ENCODE results near the gene PTPN4. TPM values are rescaled to one million over a fixed set of nuclear protein-coding genes. Genes with fewer than 3 reads are reported as not detected.

Gene PTPN4
- total and polyA plus RNA-seq, 10 of the 15 experiments (the other 5 are each of a cell fraction or from before 2014, with no cell fraction given): 5.0 to 29.7 (median 23.7) TPM

DNA sequence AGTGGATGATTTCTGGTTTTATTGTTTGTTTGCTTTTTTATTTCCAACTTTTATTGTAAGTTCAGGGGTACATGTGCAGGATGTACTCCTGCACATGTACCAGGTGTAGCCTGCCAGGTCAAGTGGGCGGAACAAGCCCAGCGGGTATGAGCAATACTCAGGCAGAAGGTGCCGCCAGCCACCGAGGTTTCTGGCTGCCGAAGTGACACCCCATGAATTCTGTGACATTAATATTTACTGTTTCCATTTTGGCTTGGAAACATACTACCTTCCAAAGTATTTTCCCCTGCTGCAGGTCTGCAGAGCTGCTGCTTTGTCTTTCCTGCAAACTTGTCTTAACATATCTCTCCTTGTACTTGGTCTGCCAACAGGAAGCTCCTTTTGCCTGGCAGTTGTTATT lies 78.5 kb downstream of the PTPN4 start:
- H3K4me3 ChIP-seq: no peak overlapping the region
- H3K4me2 ChIP-seq (ENCODE audit: control insufficient read depth, insufficient read depth): no peak overlapping the region
- ChIA-PET POLR2A (no interaction called here), RAD21 (ENCODE audit: unreplicated experiment) (no interaction called here), CTCF (interaction anchor here (0.9 to 2.3 kb wide), 3 partner anchors 9 to 337 kb away, joined by 4 to 5 read pairs (median 4); no protein-coding TSS in a partner anchor), SMC1A (ENCODE audit: uncharacterized antibody, unreplicated experiment) (interaction anchor here (0.9 kb wide), 1 partner anchor 82 kb away, joined by 3 read pairs; no protein-coding TSS in a partner anchor)
- WGBS (ENCODE audit: insufficient coverage, insufficient replicate concordance, low lambda C conversion rate, missing lambda C conversion rate): 69% methylated on average over 5 of the region's 5 CpGs
- in situ Hi-C loops (cut with MboI): no loop called here
- TF ChIP-seq POLR2AphosphoS5 (IDR thresholded peaks at IDR 0.05; ENCODE audit: low read length) (no peak), YBX1 (IDR thresholded peaks at IDR 0.05) (no peak), KLF5 (IDR thresholded peaks at IDR 0.05; ENCODE audit: partially characterized antibody) (no peak), YY1 (IDR thresholded peaks at IDR 0.05; ENCODE audit: low read depth, low read length) (no peak), ZSCAN29 (IDR thresholded peaks at IDR 0.05) (no peak), SREBF2 (IDR thresholded peaks at IDR 0.05; ENCODE audit: low read length) (no peak)
- TF ChIP-seq, protein P1, sequence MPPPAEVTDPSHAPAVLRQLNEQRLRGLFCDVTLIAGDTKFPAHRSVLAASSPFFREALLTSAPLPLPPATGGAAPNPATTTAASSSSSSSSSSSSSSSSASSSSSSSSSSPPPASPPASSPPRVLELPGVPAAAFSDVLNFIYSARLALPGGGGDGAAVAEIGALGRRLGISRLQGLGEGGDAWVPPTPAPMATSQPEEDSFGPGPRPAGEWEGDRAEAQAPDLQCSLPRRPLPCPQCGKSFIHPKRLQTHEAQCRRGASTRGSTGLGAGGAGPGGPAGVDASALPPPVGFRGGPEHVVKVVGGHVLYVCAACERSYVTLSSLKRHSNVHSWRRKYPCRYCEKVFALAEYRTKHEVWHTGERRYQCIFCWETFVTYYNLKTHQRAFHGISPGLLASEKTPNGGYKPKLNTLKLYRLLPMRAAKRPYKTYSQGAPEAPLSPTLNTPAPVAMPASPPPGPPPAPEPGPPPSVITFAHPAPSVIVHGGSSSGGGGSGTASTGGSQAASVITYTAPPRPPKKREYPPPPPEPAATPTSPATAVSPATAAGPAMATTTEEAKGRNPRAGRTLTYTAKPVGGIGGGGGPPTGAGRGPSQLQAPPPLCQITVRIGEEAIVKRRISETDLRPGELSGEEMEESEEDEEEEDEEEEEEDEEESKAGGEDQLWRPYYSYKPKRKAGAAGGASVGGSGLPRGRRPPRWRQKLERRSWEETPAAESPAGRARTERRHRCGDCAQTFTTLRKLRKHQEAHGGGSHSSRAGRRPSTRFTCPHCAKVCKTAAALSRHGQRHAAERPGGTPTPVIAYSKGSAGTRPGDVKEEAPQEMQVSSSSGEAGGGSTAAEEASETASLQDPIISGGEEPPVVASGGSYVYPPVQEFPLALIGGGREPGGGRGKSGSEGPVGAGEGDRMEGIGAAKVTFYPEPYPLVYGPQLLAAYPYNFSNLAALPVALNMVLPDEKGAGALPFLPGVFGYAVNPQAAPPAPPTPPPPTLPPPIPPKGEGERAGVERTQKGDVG (CRISPR knock-in tag; IDR thresholded peaks at IDR 0.05): no peak
- TF ChIP-seq, protein P2, sequence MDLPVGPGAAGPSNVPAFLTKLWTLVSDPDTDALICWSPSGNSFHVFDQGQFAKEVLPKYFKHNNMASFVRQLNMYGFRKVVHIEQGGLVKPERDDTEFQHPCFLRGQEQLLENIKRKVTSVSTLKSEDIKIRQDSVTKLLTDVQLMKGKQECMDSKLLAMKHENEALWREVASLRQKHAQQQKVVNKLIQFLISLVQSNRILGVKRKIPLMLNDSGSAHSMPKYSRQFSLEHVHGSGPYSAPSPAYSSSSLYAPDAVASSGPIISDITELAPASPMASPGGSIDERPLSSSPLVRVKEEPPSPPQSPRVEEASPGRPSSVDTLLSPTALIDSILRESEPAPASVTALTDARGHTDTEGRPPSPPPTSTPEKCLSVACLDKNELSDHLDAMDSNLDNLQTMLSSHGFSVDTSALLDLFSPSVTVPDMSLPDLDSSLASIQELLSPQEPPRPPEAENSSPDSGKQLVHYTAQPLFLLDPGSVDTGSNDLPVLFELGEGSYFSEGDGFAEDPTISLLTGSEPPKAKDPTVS (IDR thresholded peaks at IDR 0.05; ENCODE audit: low read depth, low read length): no peak
- BruUV-seq (replicated peaks): no TSS peak
- H3K27ac ChIP-seq (ENCODE audit: control insufficient read depth, insufficient read depth): no peak overlapping the region
- intact Hi-C loops (cut with micrococcal nuclease; ENCODE audit: unreplicated experiment): no loop called here
- no peak overlapping the region for H3K9ac ChIP-seq (ENCODE audit: control insufficient read depth, insufficient read depth, low read length)
- no peaks in the 10 kb centered on the region for H3K4me1 ChIP-seq (ENCODE audit: control insufficient read depth, insufficient read depth, low read length)
- no peaks in the 10 kb centered on the region for H3K27me3 ChIP-seq (replicated peaks in 1 of 2; ENCODE audit: control insufficient read depth in 2 of 2, insufficient read depth in 2 of 2, low read length in 1 of 2)
- no peaks in the 10 kb centered on the region; a peak in 1 of 4 replicates for H3K36me3 ChIP-seq (ENCODE audit: control insufficient read depth in 2 of 2, insufficient read depth in 2 of 2, low read length in 1 of 2)
- FAIRE-seq: no peak
- DNase-seq (ENCODE audit: low read depth, low spot score): no peak
- ATAC-seq: no peak
- H2AFZ ChIP-seq (ENCODE audit: control insufficient read depth, low read depth, low read length): no peak overlapping the region
- peaks cover 1% of the 10 kb centered on the region; the same call in 2 of the 3 replicates for H3K9me3 ChIP-seq (replicated peaks; ENCODE audit: control insufficient read depth, insufficient read depth, low read length)
- no peaks in the 10 kb centered on the region for H4K20me1 ChIP-seq (ENCODE audit: control insufficient read depth, insufficient read depth)
- no peaks in the 10 kb centered on the region for H3K79me2 ChIP-seq (ENCODE audit: control insufficient read depth, insufficient read depth, low read length)

Data from GM12878 (cell line).